Adrenal gland (tissue), 5 donors: ENCODE data around the gene CNTLN.

ENCODE experiments used
- POLR2A ChIP-seq, 2 donors: fragments of 450-650 bp; IDR thresholded peaks; one replicate each; pipeline ENCODE4 v1.6.1; 2017; ENCODE audit warnings: antibody characterized with exemption in 2 of 2, mild to moderate bottlenecking in 2 of 2, moderate library complexity in 1 of 2
- TF ChIP-seq, protein P1 (sequence below), 6 experiments: fragments of 450-650 bp in 4 of 6; fragments of 200-600 bp in 2 of 6; sonication (generic) in 1 of 6; IDR thresholded peaks; 1 replicate in 5 of 6; 2 replicates in 1 of 6; pipeline versions ENCODE4 v1.5.1 to v1.8.0; 2016 to 2021; ENCODE audit warnings: antibody characterized with exemption in 6 of 6, mild to moderate bottlenecking in 2 of 6, moderate library complexity in 1 of 6
- donor health status: DM: no; HTN: no; CAD: no.

GRCh38 chr9:17520268-17521064 lies 385.6 kb downstream of the CNTLN start:
- TF ChIP-seq POLR2A (IDR thresholded peaks at IDR 0.05), result no peak
- TF ChIP-seq, protein P1, sequence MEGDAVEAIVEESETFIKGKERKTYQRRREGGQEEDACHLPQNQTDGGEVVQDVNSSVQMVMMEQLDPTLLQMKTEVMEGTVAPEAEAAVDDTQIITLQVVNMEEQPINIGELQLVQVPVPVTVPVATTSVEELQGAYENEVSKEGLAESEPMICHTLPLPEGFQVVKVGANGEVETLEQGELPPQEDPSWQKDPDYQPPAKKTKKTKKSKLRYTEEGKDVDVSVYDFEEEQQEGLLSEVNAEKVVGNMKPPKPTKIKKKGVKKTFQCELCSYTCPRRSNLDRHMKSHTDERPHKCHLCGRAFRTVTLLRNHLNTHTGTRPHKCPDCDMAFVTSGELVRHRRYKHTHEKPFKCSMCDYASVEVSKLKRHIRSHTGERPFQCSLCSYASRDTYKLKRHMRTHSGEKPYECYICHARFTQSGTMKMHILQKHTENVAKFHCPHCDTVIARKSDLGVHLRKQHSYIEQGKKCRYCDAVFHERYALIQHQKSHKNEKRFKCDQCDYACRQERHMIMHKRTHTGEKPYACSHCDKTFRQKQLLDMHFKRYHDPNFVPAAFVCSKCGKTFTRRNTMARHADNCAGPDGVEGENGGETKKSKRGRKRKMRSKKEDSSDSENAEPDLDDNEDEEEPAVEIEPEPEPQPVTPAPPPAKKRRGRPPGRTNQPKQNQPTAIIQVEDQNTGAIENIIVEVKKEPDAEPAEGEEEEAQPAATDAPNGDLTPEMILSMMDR (IDR thresholded peaks at IDR 0.05), result no peak
